Stimulated activated CD4-positive, alpha-beta T cell treated with anti-CD3 and anti-CD28 coated beads, TNF-alpha, amount 100 ng/mL, for 1 hour (primary cell): Measurements from ENCODE around the gene TSC2.
"Not testable (repeated sequence)": the region's sequence is repeated elsewhere in the genome, so short reads cannot be mapped to it uniquely, and the experiment has no call there.

ENCODE experiments used
- DNase-seq, 3 donors: peaks; one replicate each; pipeline ENCODE4 v3.0.0-alpha.2; 2020; ENCODE audit warnings: low read depth in 3 of 3, low spot score in 1 of 3

Gene TSC2

GRCh38 chr16:2084895-2085625, 37.3 kb downstream of the TSC2 start:
- DNase-seq: no peak

GRCh38 chr16:2085669-2086068, 37.9 kb downstream of the TSC2 start:
- DNase-seq: no peak

- no peak for DNase-seq
Observed at GRCh38 chr16:2086106-2086742, 38.4 kb downstream of the TSC2 start.

- DNase-seq: no peak
Observed at GRCh38 chr16:2086812-2087747, 39.3 kb downstream of the TSC2 start.

GRCh38 chr16:2087748-2088631, 40.2 kb downstream of the TSC2 start:
- no peak for DNase-seq

- DNase-seq: no peak
Observed at GRCh38 chr16:2088759-2089358, 41.1 kb downstream of the TSC2 start.

GRCh38 chr16:2089706-2090480, 42.1 kb downstream of the TSC2 start:
- no peak for DNase-seq

GRCh38 chr16:2090481-2090776, 42.6 kb downstream of the TSC2 start:
- DNase-seq: no peak

- no peak for DNase-seq
Observed at GRCh38 chr16:2090777-2091546, 43.2 kb downstream of the TSC2 start.

- no peak for DNase-seq
Observed at GRCh38 chr16:2091547-2092255, 43.9 kb downstream of the TSC2 start.

- DNase-seq: no peak
Observed at GRCh38 chr16:2092256-2092620, 44.5 kb downstream of the TSC2 start.

- DNase-seq: no peak
Observed at GRCh38 chr16:2092866-2093265, 45.1 kb downstream of the TSC2 start.

- no peak for DNase-seq
Observed at GRCh38 chr16:2093793-2094192, 46.0 kb downstream of the TSC2 start.

GRCh38 chr16:2095315-2095853, 47.6 kb downstream of the TSC2 start:
- no peak for DNase-seq

GRCh38 chr16:2095918-2096582, 48.3 kb downstream of the TSC2 start:
- DNase-seq: no peak

GRCh38 chr16:2096853-2097595, 49.2 kb downstream of the TSC2 start:
- no peak for DNase-seq

- DNase-seq: not testable (repeated sequence)
Observed at GRCh38 chr16:2097689-2098088, 49.9 kb downstream of the TSC2 start.
